ENCODE data around the gene COX5B.
"Not testable (repeated sequence)": the region's sequence is repeated elsewhere in the genome, so short reads cannot be mapped to it uniquely, and the experiment has no call there.

COX5B gene

DNA sequence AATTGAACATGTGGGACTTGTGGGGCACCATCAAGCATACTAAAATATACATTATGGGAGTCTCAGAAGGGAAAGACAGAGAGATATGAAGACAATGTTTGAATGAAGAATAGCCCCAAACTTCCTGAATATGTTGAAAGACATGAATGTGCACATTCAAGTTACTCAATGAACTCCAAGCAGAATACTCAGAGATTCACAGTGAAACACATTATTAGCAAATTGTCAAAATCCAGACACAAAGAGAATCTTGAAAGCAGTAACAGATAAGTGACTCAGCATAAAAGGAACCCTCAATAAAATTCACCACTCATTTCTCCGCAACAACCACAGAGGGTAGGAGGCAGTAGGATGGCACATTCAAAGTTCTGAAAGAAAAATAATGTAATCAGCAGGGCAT lies 32.4 kb downstream of the COX5B start:
- Histone ChIP-seq H2AFZ (ENCODE audit: low read length) (no peak overlapping the region), H3K27me3 (ENCODE audit: insufficient read depth, low read length, poor library complexity, severe bottlenecking) (no peaks in the 10 kb centered on the region), H3K4me2 (ENCODE audit: low read depth, low read length, poor library complexity, severe bottlenecking) (no peak overlapping the region), H3K9me3 (ENCODE audit: insufficient read depth, low read depth, low read length) (no peaks in the 10 kb centered on the region), H3K36me3 (ENCODE audit: insufficient read depth, low read length) (no peaks in the 10 kb centered on the region), H3K4me1 (ENCODE audit: insufficient read depth, low read length, poor library complexity, severe bottlenecking) (no peaks in the 10 kb centered on the region), H3F3A (ENCODE audit: low read depth) (no peaks in the 10 kb centered on the region), H3K4me3 (ENCODE audit: low read length, poor library complexity, severe bottlenecking) (no peak overlapping the region), H3K9me2 (replicated peaks; ENCODE audit: low read depth, low read length) (no peaks in the 10 kb centered on the region), H4K20me1 (ENCODE audit: insufficient read depth, low read length, poor library complexity, severe bottlenecking) (no peaks in the 10 kb centered on the region), H3K79me2 (ENCODE audit: insufficient read depth, low read length) (no peaks in the 10 kb centered on the region), H3K9ac (ENCODE audit: low read depth, low read length, poor library complexity, severe bottlenecking) (no peak overlapping the region)
- TF ChIP-seq CTCF (conservative IDR thresholded peaks at IDR 0.05; ENCODE audit: low read length) (no peak), EZH2phosphoT487 (IDR thresholded peaks at IDR 0.05; ENCODE audit: borderline replicate concordance) (no peak)

GRCh38 chr2:97687235-97687634 lies 41.4 kb downstream of the COX5B start:
- H4K20me1 ChIP-seq (ENCODE audit: insufficient read depth, low read length, poor library complexity, severe bottlenecking); H3K4me3 ChIP-seq (ENCODE audit: low read length, poor library complexity, severe bottlenecking); H3K9ac ChIP-seq (ENCODE audit: low read depth, low read length, poor library complexity, severe bottlenecking); H3K36me3 ChIP-seq (ENCODE audit: insufficient read depth, low read length); H2AFZ ChIP-seq (ENCODE audit: low read length); H3K27me3 ChIP-seq (ENCODE audit: insufficient read depth, low read length, poor library complexity, severe bottlenecking); H3F3A ChIP-seq (ENCODE audit: low read depth); H3K4me1 ChIP-seq (ENCODE audit: insufficient read depth, low read length, poor library complexity, severe bottlenecking); H3K4me2 ChIP-seq (ENCODE audit: low read depth, low read length, poor library complexity, severe bottlenecking); H3K9me2 ChIP-seq (replicated peaks; ENCODE audit: low read depth, low read length); H3K9me3 ChIP-seq (ENCODE audit: insufficient read depth, low read depth, low read length); H3K79me2 ChIP-seq (ENCODE audit: insufficient read depth, low read length): not testable (repeated sequence)

- Histone ChIP-seq H3K27me3 (ENCODE audit: insufficient read depth, low read length, poor library complexity, severe bottlenecking) (no peaks in the 10 kb centered on the region), H2AFZ (ENCODE audit: low read length) (no peak overlapping the region), H3K9me2 (replicated peaks; ENCODE audit: low read depth, low read length) (no peaks in the 10 kb centered on the region), H3K4me2 (ENCODE audit: low read depth, low read length, poor library complexity, severe bottlenecking) (no peak overlapping the region), H3K9ac (ENCODE audit: low read depth, low read length, poor library complexity, severe bottlenecking) (no peak overlapping the region), H3F3A (ENCODE audit: low read depth) (no peaks in the 10 kb centered on the region), H3K36me3 (ENCODE audit: insufficient read depth, low read length) (no peaks in the 10 kb centered on the region), H3K4me3 (ENCODE audit: low read length, poor library complexity, severe bottlenecking) (no peak overlapping the region), H3K9me3 (ENCODE audit: insufficient read depth, low read depth, low read length) (no peaks in the 10 kb centered on the region), H3K4me1 (ENCODE audit: insufficient read depth, low read length, poor library complexity, severe bottlenecking) (no peaks in the 10 kb centered on the region), H4K20me1 (ENCODE audit: insufficient read depth, low read length, poor library complexity, severe bottlenecking) (no peaks in the 10 kb centered on the region), H3K79me2 (ENCODE audit: insufficient read depth, low read length) (no peaks in the 10 kb centered on the region)
- TF ChIP-seq EZH2phosphoT487 (IDR thresholded peaks at IDR 0.05; ENCODE audit: borderline replicate concordance) (no peak), CTCF (conservative IDR thresholded peaks at IDR 0.05; ENCODE audit: low read length) (no peak)
These were observed 42.4 kb downstream of the COX5B start for GRCh38 chr2:97688062-97688827.

DNA sequence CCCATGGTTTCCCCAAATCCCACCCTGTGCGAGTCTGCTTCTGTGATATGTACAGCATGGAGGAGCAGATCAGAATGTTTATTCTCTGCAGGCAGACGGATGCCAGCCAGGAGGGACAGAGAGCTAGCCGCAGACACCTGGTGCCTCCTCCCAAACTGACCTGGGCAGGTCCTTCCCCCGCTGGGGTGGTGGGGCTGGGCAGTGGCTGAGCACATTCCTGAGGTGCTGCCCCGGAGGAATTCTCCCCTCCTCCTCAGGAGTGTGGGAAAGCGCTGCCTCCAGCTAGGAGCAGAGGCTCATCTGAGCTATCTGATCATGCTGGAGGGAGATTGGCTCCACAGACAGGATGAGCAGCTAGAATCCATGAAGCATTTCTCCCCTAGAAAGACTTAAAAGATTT lies 45.3 kb downstream of the COX5B start:
- H2AFZ ChIP-seq (ENCODE audit: low read length) = no peak overlapping the region
- TF ChIP-seq CTCF (conservative IDR thresholded peaks at IDR 0.05; ENCODE audit: low read length) = no peak
- no peak for TF ChIP-seq EZH2phosphoT487 (IDR thresholded peaks at IDR 0.05; ENCODE audit: borderline replicate concordance)
- H3K9me2 ChIP-seq (replicated peaks; ENCODE audit: low read depth, low read length) = no peaks in the 10 kb centered on the region
- no peak overlapping the region for H3K4me2 ChIP-seq (ENCODE audit: low read depth, low read length, poor library complexity, severe bottlenecking)
- H3F3A ChIP-seq (ENCODE audit: low read depth) = no peaks in the 10 kb centered on the region
- no peaks in the 10 kb centered on the region for H3K9me3 ChIP-seq (ENCODE audit: insufficient read depth, low read depth, low read length)
- H3K4me1 ChIP-seq (ENCODE audit: insufficient read depth, low read length, poor library complexity, severe bottlenecking) = no peaks in the 10 kb centered on the region
- no peaks in the 10 kb centered on the region for H3K79me2 ChIP-seq (ENCODE audit: insufficient read depth, low read length)
- H3K9ac ChIP-seq (ENCODE audit: low read depth, low read length, poor library complexity, severe bottlenecking) = no peak overlapping the region
- no peaks in the 10 kb centered on the region for H3K36me3 ChIP-seq (ENCODE audit: insufficient read depth, low read length)
- no peak overlapping the region for H3K4me3 ChIP-seq (ENCODE audit: low read length, poor library complexity, severe bottlenecking)
- H4K20me1 ChIP-seq (ENCODE audit: insufficient read depth, low read length, poor library complexity, severe bottlenecking) = no peaks in the 10 kb centered on the region
- H3K27me3 ChIP-seq (ENCODE audit: insufficient read depth, low read length, poor library complexity, severe bottlenecking) = no peaks in the 10 kb centered on the region

All from Loucy (cell line).